Caco-2 (cell line): ENCODE measurements around the gene FRY. TPM values are rescaled to one million over a fixed set of nuclear protein-coding genes. Genes with fewer than 3 reads are reported as not detected.

Experiments
- BruUV-seq: library from RNA; stranded (reverse); fragments of 400-500 nt; replicated peaks from 2 replicates; lab custom pipeline; 2021; lab: Mats Ljungman, UMichigan
- CTCF ChIA-PET: fragments of 300-600 bp; sonication (Branson Sonifier 250); formaldehyde crosslinking; loops from one replicate; lab custom pipeline; 2022; ENCODE audit warnings: antibody characterized with exemption; lab: Charles Lee
- POLR2A ChIA-PET: fragments of 300-600 bp; sonication (Branson Sonifier 250); formaldehyde crosslinking; loops from one replicate; lab custom pipeline; 2022; ENCODE audit warnings: antibody characterized with exemption; lab: Charles Lee
- DNase-seq, 2 experiments: peaks; one replicate each; pipeline versions ENCODE4 v3.0.0 to v3.0.0-alpha.2; 2020 to 2022
- H3K27me3 ChIP-seq: replicated peaks from 2 replicates; pipeline ENCODE4 v1.6.0; 2011; ENCODE audit warnings: low read length; ENCODE audit not compliant: control insufficient read depth, insufficient read depth
- H3K36me3 ChIP-seq: 2 replicates; pipeline ENCODE4 v1.5.1; 2011; ENCODE audit warnings: low read length; ENCODE audit not compliant: control insufficient read depth, insufficient read depth
- H3K4me1 ChIP-seq: fragments of 250-450 bp; sonication (Bioruptor Pico); 2 replicates; pipeline ENCODE4 v1.5.1; 2020; ENCODE audit warnings: mild to moderate bottlenecking
- H3K4me3 ChIP-seq: 2 replicates; pipeline ENCODE4 v1.5.1; 2011; ENCODE audit warnings: low read depth, mild to moderate bottlenecking, control low read depth, low read length
- H3K9me3 ChIP-seq: fragments of 250-450 bp; sonication (Bioruptor Pico); 2 replicates; pipeline ENCODE4 v1.5.1; 2020; ENCODE audit warnings: mild to moderate bottlenecking, moderate library complexity
- H3K27ac Mint-ChIP-seq: one replicate; pipeline ENCODE4 v1.8.0; 2022; ENCODE audit warnings: mixed read lengths; ENCODE audit not compliant: unreplicated experiment
- H3K27me3 Mint-ChIP-seq: one replicate; pipeline ENCODE4 v1.8.0; 2022; ENCODE audit warnings: mixed read lengths; ENCODE audit not compliant: insufficient read depth, unreplicated experiment
- H3K36me3 Mint-ChIP-seq: one replicate; pipeline ENCODE4 v1.8.0; 2022; ENCODE audit warnings: mild to moderate bottlenecking, mixed read lengths; ENCODE audit not compliant: insufficient read depth, unreplicated experiment
- H3K4me1 Mint-ChIP-seq: one replicate; pipeline ENCODE4 v1.8.0; 2022; ENCODE audit warnings: low read depth, mixed read lengths; ENCODE audit not compliant: unreplicated experiment
- H3K4me3 Mint-ChIP-seq: one replicate; pipeline ENCODE4 v1.8.0; 2022; ENCODE audit warnings: mild to moderate bottlenecking, moderate library complexity, mixed read lengths; ENCODE audit not compliant: unreplicated experiment
- H3K9me3 Mint-ChIP-seq: one replicate; pipeline ENCODE4 v1.8.0; 2022; ENCODE audit warnings: mixed read lengths; ENCODE audit not compliant: unreplicated experiment
- intact Hi-C: fragments of 100-400 bp; cut with micrococcal nuclease; formaldehyde crosslinking; loops from one replicate; pipeline ENCODE4 v1.10.0; 2022; ENCODE audit not compliant: unreplicated experiment
- total RNA-seq: library from RNA; stranded (reverse); gene quantifications from 2 replicates; pipeline ENCODE4 v1.2.3, GENCODE V29; 2022
- TF ChIP-seq, protein P1 (sequence below), 2 experiments: fragments of 200-600 bp in 1 of 2; IDR thresholded peaks; 1 replicate in 1 of 2; 2 replicates in 1 of 2; pipeline versions ENCODE4 v1.5.1 to v1.8.0; 2011 to 2022; ENCODE audit warnings: antibody characterized with exemption in 1 of 2, control low read depth in 1 of 2, inconsistent platforms in 1 of 2, low read depth in 1 of 2, low read length in 1 of 2, mild to moderate bottlenecking in 1 of 2, moderate library complexity in 1 of 2; ENCODE audit not compliant: insufficient read depth in 1 of 2, severe bottlenecking in 1 of 2, unreplicated experiment in 1 of 2

FRY gene
- total RNA-seq, 1 experiment from 2014 or later = 118 TPM

DNA sequence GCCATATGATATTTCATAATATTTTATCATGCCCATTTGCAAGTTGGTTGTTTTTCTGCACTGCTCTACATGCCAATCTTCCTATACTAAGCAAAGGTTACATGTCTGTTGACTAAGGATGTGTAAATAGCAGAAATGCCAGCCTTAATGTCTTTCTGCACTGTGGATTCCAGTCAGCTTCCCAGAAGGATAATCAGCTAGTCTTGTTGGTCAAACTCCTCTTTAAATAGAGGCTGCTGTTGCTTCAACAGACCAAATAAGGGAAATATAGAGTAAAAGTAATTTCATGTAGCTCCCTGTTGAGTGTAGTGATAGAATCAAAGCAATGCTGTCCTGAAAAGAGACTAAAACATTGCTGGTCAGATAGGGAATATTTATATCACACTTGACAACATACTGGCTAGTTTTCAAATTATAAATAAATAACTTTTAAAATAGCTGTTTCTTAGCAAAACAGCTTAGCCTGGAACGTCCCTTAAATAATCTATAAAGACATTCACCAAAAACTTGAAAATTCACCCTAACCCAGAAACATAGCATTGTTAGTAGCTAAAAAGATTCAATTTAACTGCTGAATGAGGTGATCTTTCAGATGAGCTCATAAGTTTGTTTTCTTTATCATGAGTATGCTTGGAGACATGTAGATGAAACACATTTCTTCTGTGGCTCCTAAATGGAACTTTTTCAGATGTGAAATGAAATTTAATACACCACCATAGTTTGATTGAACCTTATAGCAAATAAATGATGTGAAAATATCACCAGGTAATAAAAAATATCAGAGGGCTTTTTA, 56.6 kb downstream of the FRY start:
- CTCF ChIA-PET = no interaction called here
- no peaks in the 10 kb centered on the region for H3K9me3 ChIP-seq
- peaks cover 22% of the 10 kb centered on the region for H3K4me1 ChIP-seq
- TF ChIP-seq, protein P1, sequence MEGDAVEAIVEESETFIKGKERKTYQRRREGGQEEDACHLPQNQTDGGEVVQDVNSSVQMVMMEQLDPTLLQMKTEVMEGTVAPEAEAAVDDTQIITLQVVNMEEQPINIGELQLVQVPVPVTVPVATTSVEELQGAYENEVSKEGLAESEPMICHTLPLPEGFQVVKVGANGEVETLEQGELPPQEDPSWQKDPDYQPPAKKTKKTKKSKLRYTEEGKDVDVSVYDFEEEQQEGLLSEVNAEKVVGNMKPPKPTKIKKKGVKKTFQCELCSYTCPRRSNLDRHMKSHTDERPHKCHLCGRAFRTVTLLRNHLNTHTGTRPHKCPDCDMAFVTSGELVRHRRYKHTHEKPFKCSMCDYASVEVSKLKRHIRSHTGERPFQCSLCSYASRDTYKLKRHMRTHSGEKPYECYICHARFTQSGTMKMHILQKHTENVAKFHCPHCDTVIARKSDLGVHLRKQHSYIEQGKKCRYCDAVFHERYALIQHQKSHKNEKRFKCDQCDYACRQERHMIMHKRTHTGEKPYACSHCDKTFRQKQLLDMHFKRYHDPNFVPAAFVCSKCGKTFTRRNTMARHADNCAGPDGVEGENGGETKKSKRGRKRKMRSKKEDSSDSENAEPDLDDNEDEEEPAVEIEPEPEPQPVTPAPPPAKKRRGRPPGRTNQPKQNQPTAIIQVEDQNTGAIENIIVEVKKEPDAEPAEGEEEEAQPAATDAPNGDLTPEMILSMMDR (IDR thresholded peaks at IDR 0.05; ENCODE audit: insufficient read depth in 1 of 2, low read depth in 1 of 2, low read length in 1 of 2, severe bottlenecking in 1 of 2, unreplicated experiment in 1 of 2) = no peak
- H3K4me3 ChIP-seq = no peak overlapping the region
- Mint-ChIP-seq H3K27ac (no peak overlapping the region), H3K4me1 (peaks cover 12% of the 10 kb centered on the region), H3K4me3 (no peak overlapping the region), H3K9me3 (peaks cover 12% of the 10 kb centered on the region), H3K27me3 (no peaks in the 10 kb centered on the region), H3K36me3 (no peaks in the 10 kb centered on the region)
- H3K27me3 ChIP-seq = no peaks in the 10 kb centered on the region
- POLR2A ChIA-PET = no interaction called here
- DNase-seq = no peak
- intact Hi-C loops = loop anchor here (5.0 kb wide), 1 partner anchor 54 kb away; no protein-coding TSS in a partner anchor
- H3K36me3 ChIP-seq = no peaks in the 10 kb centered on the region
- BruUV-seq = no TSS peak

DNA sequence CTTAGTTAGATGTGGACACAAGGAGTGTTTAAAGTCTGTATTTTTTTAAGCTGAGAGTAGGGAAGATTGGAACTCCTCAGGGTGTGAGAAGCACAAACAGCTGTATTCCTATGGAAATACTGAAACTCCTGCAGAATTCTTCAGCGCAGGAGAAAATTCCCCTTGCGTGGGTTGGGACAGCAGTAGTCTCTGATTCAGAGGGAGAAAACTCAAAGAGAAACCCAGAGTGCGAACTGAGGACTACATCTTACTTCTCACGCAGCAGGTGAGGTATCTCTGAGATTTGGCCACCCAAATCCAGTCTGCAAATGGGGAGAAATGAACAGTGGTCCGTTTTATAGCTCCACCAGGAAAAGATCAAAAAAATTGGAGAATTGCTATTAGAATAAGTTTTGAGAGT, 60.9 kb downstream of the FRY start:
- Mint-ChIP-seq H3K4me1 (peaks cover 12% of the 10 kb centered on the region), H3K36me3 (no peaks in the 10 kb centered on the region), H3K4me3 (no peak overlapping the region), H3K27me3 (no peaks in the 10 kb centered on the region), H3K27ac (no peak overlapping the region), H3K9me3 (peaks cover 12% of the 10 kb centered on the region)
- ChIA-PET CTCF (no interaction called here), POLR2A (no interaction called here)
- intact Hi-C loops = no loop called here
- Histone ChIP-seq H3K36me3 (no peaks in the 10 kb centered on the region), H3K9me3 (no peaks in the 10 kb centered on the region), H3K4me3 (no peak overlapping the region), H3K27me3 (no peaks in the 10 kb centered on the region), H3K4me1 (peaks cover 22% of the 10 kb centered on the region)
- DNase-seq = no peak
- BruUV-seq = no TSS peak
- TF ChIP-seq, protein P1 (IDR thresholded peaks at IDR 0.05; ENCODE audit: insufficient read depth in 1 of 2, low read depth in 1 of 2, low read length in 1 of 2, severe bottlenecking in 1 of 2, unreplicated experiment in 1 of 2) = no peak

DNA sequence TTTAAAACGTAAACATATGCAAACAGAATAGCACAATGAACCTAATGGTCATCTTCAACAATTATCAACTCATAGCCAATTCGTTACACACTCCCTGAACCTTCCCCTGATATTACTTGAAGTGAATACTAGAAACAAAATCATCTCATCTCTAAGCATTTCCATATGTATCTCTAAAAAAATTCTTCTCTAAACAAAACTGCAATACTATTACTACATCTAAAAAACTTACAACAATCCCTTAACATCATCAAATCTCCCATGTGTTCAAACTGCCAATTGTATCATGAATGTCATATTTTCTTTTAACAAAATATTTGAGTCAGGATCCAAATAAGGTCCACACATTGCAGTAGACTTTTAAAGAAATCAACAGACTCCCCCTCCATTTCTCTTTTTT, 61.4 kb downstream of the FRY start:
- no peaks in the 10 kb centered on the region for H3K27me3 Mint-ChIP-seq
- Histone ChIP-seq H3K27me3 (no peaks in the 10 kb centered on the region), H3K9me3 (no peaks in the 10 kb centered on the region), H3K36me3 (no peaks in the 10 kb centered on the region), H3K4me1 (peaks cover 18% of the 10 kb centered on the region), H3K4me3 (no peak overlapping the region)
- no peak overlapping the region for H3K4me3 Mint-ChIP-seq
- ChIA-PET CTCF (no interaction called here), POLR2A (no interaction called here)
- H3K4me1 Mint-ChIP-seq = peaks cover 12% of the 10 kb centered on the region
- DNase-seq = no peak
- H3K9me3 Mint-ChIP-seq = peaks cover 12% of the 10 kb centered on the region
- intact Hi-C loops = no loop called here
- TF ChIP-seq, protein P1 (IDR thresholded peaks at IDR 0.05; ENCODE audit: insufficient read depth in 1 of 2, low read depth in 1 of 2, low read length in 1 of 2, severe bottlenecking in 1 of 2, unreplicated experiment in 1 of 2) = no peak
- BruUV-seq = no TSS peak
- no peaks in the 10 kb centered on the region for H3K36me3 Mint-ChIP-seq
- no peak overlapping the region for H3K27ac Mint-ChIP-seq
